GM19023 (cell line): ENCODE results near the gene CACFD1.
"Not testable (repeated sequence)": the region's sequence is repeated elsewhere in the genome, so short reads cannot be mapped to it uniquely, and the experiment has no call there.

ENCODE experiments used
- ATAC-seq: cut with Tn5 transposase; IDR thresholded peaks from one replicate; pipeline ENCODE4 v1.9.1; 2021; ENCODE audit warnings: mild to moderate bottlenecking, moderate library complexity; ENCODE audit not compliant: unreplicated experiment

CACFD1 gene

DNA sequence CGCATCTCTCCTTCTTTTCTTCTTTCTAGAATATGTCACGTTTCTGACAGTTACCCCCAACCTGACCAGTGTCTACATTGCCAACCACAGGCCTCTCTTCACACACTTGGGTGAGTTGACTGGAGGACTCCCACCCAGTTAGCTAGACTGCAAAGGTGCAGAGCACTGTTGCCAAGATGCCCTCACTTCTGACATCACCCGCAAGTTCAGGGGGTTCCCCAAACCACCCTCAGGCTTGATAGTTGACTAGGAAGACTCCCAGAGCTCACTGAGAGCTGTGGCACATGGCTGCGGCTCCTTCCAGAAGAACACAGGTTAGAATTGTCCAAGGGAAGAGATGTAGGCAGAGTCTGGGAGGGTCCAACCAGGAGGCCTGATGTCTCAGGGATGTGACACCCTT is 20.4 kb upstream of the CACFD1 start:
- no peak for ATAC-seq

DNA sequence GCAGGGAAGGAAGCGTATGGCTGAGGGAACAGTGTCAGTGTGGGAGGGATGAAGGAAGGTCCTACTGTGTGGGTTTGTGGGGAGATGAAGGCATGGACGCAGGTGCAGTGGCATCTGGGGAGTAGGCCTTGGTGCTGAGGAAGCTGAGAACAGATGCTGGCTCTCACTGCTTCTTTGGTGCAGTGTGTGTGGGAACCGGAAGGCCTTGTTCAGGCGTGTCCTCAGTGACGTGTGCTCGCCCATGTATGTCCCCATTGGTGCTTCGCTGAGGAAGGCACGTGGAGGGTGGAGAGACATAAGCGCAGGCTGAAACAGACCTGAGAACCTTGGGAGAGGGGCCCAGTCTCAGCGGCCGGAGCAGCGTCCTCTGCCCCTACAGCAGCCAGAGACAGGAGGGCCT is 18.9 kb upstream of the CACFD1 start:
- no peak for ATAC-seq

DNA sequence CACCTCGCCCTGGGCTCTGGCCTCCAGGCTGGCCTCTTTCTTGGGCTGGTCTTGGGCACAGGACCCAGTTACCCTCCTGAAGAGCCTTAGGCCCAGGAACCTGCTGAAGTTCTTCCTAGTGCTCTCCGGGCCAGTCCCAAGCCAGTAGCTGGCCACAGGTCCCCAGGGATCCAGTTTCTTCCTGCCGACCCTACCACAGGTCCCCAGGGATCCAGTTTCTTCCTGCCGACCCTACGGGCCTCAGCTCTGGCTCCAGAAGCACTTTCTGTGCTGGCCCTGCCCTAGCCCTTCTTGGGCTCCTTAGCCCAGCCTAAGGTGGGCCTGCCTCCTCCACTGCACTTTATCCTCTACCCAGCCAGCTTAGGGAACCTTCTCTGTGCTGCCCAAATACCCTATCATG is 18.2 kb upstream of the CACFD1 start:
- ATAC-seq = no peak

DNA sequence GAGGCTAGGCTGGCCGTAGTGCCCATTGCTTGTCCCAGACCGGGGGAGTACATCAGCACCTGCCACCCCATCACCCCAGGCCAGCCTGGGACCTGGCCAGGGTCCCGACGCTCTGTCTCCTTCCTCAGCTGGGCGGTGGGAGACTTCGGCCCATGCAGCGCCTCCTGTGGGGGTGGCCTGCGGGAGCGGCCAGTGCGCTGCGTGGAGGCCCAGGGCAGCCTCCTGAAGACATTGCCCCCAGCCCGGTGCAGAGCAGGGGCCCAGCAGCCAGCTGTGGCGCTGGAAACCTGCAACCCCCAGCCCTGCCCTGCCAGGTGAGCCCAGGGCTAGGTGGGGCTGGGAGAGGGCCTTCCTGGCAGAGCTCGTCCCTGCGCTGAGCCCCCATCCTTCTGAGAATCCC is 16.5 kb upstream of the CACFD1 start:
- no peak for ATAC-seq

DNA sequence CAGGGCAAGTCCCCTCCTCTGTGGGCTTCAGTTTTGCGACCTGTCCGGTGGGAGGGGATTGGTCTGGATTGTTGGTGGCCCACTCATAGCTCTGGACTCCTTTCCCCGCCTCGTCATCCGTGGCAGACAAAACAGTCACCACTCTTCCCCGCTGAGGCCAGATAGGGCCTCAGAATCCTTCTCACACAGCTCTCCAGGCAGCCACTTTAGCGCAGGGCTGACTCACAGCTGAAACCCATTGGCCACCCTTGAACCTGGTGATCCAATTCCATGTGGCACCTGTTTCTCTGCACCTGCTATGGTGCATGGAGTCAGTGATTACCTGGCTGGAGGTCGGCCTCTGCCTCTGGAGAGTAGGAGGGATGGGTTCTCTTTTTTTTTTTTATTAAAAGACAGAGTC is 15.8 kb upstream of the CACFD1 start:
- ATAC-seq = no peak

DNA sequence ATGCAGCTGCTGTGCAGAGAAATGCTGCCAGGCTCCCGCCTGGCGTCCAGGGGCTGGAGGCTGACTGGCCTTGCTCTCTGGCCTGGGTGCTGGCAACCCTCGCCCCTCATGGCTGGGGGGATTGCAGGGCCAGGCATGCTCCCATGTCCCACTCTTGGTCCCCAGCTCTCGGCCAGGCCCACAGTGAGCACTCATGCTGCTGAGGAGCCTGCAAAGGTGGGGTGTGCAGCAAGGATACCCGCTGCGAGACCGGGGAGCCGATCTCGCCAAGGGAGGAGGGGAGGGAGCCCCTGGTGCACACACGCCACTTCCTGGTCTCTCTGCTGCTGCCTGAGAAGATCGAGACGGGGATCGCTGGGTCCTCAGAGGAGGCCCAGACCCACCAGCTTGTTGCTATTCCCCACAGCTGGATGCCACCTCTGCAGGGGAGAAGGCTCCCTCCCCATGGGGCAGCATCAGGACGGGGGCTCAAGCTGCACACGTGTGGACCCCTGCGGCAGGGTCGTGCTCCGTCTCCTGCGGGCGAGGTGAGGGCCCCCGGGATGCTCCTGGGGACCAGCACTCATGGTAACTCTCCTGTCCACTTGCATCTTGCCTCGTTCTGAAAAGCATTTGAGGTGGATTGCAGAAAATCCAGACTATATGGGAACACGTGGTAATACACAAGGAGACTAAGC is 14.3 kb upstream of the CACFD1 start:
- ATAC-seq = no peak

DNA sequence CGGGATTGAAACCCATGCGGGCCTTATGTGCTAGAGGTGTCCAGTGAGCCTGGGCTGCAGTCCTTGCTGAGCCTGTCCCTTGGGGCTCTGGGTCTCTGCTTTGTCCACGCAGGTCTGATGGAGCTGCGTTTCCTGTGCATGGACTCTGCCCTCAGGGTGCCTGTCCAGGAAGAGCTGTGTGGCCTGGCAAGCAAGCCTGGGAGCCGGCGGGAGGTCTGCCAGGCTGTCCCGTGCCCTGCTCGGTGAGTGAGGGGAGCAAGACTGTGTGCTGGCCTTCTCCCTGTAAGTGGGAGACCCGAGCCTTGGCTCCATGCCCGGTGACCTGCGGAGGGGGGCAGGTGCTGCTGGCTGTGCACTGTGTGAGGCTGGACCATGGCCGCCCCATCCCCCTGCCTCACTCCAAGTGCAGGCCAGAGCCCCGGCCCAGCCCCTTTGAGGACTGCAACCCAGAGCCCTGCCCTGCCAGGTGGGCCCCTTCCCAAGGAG is 11.2 kb upstream of the CACFD1 start:
- ATAC-seq = no peak

DNA sequence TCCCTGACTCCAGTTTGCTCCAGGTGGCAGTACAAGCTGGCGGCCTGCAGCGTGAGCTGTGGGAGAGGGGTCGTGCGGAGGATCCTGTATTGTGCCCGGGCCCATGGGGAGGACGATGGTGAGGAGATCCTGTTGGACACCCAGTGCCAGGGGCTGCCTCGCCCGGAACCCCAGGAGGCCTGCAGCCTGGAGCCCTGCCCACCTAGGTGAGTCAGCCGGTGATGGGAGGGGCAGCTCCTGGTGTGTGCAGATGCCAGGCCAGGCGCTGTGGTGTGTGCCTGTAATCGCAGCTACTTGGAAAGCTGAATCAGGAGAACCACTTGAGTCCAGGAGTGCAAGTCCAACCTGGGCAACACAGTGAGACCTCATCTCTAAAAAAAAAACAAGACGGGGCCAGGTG is 10.0 kb upstream of the CACFD1 start:
- no peak for ATAC-seq

DNA sequence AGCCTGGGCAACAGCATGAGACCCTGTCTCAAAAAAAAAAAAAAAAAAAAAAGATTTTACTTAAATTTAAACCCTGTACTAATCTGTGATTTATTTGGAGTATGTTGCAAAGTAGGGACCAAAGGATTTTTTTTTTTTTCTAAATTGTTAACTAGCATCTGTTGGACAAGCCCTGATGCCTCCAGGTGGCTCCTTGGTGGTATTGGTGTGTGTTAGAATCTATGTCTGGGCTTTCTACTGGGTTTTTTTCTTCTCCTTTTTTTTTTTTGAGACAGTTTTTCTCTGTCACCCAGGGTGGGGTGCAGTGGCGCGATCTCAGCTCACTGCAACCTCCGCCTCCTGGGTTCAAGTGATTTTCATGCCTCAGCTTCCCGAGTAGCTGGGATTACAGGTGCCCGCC is 7.9 kb upstream of the CACFD1 start:
- not testable (repeated sequence) for ATAC-seq

DNA sequence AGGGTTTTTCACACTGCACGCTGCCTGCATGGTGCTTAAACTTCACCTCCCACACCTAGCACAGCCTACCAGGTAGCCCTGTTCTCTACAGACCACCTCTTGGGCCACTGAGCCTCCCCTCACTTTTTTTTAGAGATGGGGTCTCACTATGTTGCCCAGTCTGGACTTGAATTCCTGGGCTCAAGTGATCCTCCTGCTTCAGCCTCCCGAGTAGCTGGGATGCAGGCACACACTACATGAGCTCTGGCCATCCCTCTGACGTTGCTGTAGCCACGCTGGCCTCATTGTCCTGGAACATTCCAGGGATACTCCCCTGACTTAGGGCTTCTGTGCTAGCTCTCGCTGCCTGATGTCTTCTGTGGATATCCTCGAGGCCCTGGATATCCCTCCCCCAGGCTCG is 7.2 kb upstream of the CACFD1 start:
- no peak for ATAC-seq

DNA sequence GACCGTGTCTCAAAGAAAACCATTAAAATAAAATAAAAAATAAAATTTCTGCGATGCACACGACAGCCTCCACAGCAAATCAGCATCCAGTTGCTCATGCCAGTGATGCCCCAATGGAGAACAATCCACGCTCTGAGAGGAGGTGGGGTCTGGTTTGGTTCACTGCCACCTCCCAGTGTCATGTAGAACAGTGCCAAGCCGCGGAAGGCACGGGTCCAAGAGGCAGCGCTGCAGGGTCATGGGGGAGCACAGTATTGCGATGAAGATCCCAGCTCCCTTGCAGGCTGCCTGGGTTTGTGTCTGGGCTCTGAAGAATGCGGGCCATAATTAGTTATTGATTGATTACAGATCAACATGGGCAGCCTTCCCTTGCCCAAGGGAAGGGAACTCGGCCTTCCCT is 6.1 kb upstream of the CACFD1 start:
- ATAC-seq = no peak

DNA sequence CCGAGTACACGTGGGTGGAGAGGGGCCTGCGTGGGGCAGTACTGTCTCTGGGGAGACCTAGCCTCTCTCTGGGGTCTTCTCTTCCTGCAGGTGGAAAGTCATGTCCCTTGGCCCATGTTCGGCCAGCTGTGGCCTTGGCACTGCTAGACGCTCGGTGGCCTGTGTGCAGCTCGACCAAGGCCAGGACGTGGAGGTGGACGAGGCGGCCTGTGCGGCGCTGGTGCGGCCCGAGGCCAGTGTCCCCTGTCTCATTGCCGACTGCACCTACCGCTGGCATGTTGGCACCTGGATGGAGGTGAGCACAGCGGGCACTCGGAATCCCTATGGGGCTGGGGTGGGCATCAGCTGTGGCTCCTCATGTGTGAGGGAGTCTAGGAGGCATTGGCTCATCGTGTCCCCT is 5.5 kb upstream of the CACFD1 start:
- ATAC-seq = no peak

DNA sequence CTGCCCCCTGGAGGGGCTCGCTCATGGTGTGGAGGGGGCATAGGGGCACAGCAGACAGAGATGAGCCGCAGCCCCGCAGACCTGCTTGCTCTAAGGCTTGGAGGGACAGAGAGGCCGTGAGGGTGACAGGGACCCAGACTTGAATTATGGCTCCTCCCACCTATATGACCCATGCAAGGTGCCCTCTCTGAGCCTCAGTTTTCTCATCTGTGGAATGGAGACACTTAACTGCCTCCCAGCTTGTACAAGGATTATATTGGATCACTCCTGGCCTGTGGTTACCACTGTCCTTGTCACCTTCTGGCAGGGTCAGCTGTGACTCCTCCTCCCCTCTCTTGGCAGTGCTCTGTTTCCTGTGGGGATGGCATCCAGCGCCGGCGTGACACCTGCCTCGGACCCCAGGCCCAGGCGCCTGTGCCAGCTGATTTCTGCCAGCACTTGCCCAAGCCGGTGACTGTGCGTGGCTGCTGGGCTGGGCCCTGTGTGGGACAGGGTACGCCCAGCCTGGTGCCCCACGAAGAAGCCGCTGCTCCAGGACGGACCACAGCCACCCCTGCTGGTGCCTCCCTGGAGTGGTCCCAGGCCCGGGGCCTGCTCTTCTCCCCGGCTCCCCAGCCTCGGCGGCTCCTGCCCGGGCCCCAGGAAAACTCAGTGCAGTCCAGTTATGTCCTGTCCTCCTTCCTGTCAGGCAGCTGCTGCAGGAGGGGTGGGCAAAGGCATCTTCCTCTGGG is 4.7 kb upstream of the CACFD1 start:
- no peak for ATAC-seq

DNA sequence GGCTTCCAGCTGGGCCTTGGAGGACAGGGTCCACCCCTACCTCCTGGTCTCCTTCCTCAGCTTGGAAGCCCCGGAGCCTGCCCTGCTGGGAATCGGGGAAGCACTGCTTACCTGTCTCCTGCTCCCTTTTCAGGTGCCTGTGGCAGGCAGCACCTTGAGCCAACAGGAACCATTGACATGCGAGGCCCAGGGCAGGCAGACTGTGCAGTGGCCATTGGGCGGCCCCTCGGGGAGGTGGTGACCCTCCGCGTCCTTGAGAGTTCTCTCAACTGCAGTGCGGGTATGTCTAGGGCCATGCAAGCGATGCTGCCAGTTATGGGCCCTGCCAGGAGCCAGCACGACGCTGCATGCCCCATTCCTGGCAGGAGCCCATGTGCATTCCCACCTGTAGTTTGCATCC is 3.8 kb upstream of the CACFD1 start:
- no peak for ATAC-seq

DNA sequence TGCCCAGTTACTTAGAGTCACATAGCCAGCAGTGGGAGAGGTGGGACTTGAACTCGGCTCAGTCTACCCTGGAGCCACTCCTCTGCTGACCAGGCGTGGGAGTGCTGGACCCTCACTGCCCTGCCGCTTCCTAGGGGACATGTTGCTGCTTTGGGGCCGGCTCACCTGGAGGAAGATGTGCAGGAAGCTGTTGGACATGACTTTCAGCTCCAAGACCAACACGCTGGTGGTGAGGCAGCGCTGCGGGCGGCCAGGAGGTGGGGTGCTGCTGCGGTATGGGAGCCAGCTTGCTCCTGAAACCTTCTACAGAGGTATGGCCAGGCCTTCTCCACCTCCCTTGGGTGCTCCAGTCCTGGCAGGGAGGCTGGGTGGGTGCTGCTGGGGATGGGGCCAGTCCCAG is 3.4 kb upstream of the CACFD1 start:
- ATAC-seq = no peak

DNA sequence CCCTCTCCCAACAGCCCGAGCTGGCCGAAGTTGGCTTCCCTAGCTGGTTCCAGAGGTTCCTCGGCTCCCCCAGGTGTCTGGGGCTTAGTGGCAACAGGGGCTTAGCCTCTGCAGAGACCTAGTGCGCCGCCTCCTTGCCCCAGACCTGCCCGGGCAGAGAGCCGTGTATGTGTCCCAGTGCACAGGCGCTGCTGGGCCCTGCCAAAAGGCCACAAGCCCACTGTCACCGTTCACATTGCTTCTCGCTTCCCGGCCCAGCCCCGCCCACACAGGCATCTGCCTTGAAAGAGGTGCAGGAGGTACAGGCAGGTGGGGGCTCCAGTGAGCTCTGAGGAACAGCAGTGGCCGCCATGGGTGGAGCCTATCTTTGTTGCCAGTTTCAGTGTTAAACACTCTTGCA is 2.5 kb upstream of the CACFD1 start:
- ATAC-seq = no peak

DNA sequence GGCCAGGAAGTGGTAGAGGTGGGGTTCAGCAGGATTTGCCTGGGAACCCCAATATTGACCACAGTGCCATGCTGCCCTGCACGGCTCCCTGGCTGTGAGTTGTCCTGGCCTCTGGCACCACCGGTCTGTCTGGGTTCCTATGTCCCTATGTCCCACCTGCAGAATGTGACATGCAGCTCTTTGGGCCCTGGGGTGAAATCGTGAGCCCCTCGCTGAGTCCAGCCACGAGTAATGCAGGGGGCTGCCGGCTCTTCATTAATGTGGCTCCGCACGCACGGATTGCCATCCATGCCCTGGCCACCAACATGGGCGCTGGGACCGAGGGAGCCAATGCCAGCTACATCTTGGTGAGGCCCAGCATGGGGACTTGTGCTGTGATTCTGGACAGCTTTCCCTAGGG is 2.0 kb upstream of the CACFD1 start:
- ATAC-seq = no peak

DNA sequence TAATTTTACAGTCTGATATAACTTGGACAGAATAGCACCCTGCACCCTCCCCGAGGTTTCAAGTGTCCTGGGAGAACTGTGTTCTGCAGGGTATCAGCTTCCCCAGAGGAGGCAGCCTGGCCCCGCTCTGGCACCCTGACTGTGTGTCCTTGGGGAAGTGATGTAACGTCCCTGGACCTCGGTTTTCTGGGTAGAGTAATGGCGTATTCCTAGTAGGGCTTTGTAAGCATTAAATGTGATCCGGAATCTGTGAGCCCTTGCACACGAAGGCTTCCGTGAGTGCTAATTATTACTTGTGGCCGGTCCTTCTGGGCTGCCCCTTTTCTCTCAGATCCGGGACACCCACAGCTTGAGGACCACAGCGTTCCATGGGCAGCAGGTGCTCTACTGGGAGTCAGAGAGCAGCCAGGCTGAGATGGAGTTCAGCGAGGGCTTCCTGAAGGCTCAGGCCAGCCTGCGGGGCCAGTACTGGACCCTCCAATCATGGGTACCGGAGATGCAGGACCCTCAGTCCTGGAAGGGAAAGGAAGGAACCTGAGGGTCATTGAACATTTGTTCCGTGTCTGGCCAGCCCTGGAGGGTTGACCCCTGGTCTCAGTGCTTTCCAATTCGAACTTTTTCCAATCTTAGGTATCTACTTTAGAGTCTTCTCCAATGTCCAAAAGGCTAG is 1.0 kb upstream of the CACFD1 start:
- no peak for ATAC-seq

DNA sequence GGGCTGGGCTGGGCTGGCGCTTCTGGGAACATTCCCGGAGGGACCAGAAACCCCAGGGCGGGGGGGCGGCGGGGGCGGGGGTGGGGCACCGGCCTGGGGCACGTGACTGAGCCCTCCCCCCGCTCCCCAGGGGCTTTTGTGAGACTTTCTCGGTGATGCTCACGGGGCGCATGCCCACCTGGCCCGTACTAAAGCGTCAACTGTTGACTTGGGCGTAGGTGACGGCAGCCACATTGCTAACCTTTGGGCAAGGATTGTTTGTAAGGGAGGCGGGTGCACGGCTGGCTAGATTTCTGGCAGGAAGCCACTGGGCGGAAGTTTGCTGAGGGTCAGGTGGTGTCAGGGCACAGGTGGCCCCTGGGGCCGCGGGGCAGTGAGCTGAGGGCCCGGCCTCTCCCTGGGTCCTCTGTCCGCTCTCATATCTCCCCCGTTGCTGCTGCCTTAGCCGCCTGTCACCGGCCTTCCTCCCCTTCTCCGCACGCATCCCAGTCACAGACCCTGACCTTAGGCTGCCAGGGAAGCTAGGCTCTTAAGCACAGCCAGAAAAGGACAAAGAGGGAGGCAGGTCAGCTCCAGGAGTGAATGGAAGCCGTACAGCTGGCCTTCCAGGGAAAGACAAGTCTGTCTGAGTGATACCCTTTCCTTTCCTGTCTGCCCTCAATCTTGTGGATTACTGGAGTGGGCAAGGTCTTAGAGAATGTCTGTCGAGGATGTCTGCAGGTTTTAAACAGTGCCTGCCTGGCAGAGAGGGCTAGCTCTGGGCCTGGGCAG is 812 bp downstream of the CACFD1 start:
- peak; percentile 16 for ATAC-seq

DNA sequence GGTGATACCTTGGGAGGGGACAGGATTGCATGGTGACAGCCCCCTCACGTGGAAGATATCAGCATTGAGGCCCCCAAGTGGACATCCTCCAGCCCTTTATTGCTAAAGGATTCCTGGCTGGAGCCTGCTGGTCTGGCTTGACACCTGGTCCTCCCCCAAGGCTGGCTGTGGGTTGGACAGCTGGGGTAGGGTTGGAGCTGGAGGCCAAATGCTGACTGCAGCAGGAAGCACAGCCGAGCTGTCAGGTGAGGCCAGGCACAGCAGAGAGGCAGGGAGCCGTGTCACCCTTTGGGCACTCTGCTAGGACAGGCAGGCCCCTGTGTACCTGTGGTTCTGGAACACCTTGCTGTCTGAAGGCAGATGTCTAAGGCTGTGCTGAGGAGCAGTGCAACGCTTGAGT is 2.2 kb downstream of the CACFD1 start:
- ATAC-seq = no peak

DNA sequence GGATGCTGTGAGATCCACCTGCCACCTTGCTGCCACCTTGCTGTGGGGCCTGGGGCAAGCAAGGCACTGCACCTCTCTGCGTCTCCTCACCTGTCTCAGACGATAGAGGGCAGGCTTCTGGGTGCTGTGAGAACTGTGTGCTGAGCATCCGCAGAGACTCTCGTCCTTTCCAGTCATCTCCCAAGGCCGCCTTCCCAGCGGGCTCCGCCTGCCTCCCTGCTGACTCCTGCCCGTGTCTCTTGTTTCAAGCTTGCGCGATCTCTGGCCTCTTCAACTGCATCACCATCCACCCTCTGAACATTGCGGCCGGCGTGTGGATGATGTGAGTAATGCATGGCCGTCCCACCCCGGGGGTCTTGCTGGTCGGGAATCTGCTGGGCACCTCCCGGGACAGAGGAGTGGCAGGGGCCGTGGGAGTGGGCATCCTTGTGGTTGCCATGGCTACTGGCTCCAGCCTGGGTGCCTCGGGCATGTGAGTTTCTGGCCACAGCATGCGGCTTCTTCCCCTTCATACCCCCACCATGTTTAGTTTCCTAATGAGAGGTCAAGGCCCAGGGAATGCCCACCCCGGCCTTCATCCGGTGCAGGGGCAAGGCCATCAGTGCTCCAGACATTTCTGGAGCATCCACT is 3.6 kb downstream of the CACFD1 start:
- no peak for ATAC-seq
